DOHH2 (cell line): Measurements from ENCODE around the gene CNTN2.

Experiments
- H3F3A ChIP-seq: fragments of 200-600 bp; sonication (generic), shearing (Covaris generic); 2 replicates; pipeline ENCODE4 v1.6.0; 2016; ENCODE audit warnings: antibody characterized with exemption, mild to moderate bottlenecking; ENCODE audit not compliant: control insufficient read depth, insufficient read depth
- H3K27ac ChIP-seq: fragments of 200-600 bp; sonication (generic); 2 replicates; pipeline ENCODE4 v1.5.1; 2014; ENCODE audit warnings: low read depth, mild to moderate bottlenecking, low read length, moderate library complexity
- H3K27me3 ChIP-seq: fragments of 200-600 bp; sonication (generic); 2 replicates; pipeline ENCODE4 v1.6.1; 2014; ENCODE audit warnings: mild to moderate bottlenecking, low read length, mixed read lengths; ENCODE audit not compliant: control insufficient read depth
- H3K36me3 ChIP-seq: fragments of 200-600 bp; sonication (generic); 2 replicates; pipeline ENCODE4 v1.6.1; 2014; ENCODE audit warnings: mild to moderate bottlenecking, low read length, moderate library complexity, mixed read lengths; ENCODE audit not compliant: control insufficient read depth
- H3K4me1 ChIP-seq: fragments of 200-600 bp; sonication (generic); 2 replicates; pipeline ENCODE4 v1.6.1; 2014; ENCODE audit warnings: mild to moderate bottlenecking, low read length, mixed read lengths; ENCODE audit not compliant: control insufficient read depth
- H3K4me2 ChIP-seq: fragments of 200-600 bp; sonication (generic); 2 replicates; pipeline ENCODE4 v1.6.0; 2014; ENCODE audit warnings: mild to moderate bottlenecking, low read length, moderate library complexity
- H3K4me3 ChIP-seq: fragments of 200-600 bp; sonication (generic); 2 replicates; pipeline ENCODE4 v1.5.1; 2014; ENCODE audit warnings: mild to moderate bottlenecking, low read length, mixed read lengths
- H3K79me2 ChIP-seq: fragments of 200-600 bp; sonication (generic); 2 replicates; pipeline ENCODE4 v1.6.1; 2014; ENCODE audit warnings: mild to moderate bottlenecking, low read length, mixed read lengths; ENCODE audit not compliant: control insufficient read depth
- H3K9me2 ChIP-seq: fragments of 200-600 bp; sonication (generic); replicated peaks from 2 replicates; pipeline ENCODE4 v1.6.1; 2014; ENCODE audit warnings: mild to moderate bottlenecking, low read length, mixed read lengths; ENCODE audit not compliant: control insufficient read depth
- H3K9me3 ChIP-seq: fragments of 200-600 bp; sonication (generic); 2 replicates; pipeline ENCODE4 v1.6.1; 2014; ENCODE audit warnings: antibody characterized with exemption, low read length, mixed read lengths; ENCODE audit not compliant: control insufficient read depth, insufficient read depth
- H4K20me1 ChIP-seq: fragments of 200-600 bp; sonication (generic); 2 replicates; pipeline ENCODE4 v1.6.0; 2014; ENCODE audit warnings: low read depth, mild to moderate bottlenecking, antibody characterized with exemption, low read length, moderate library complexity; ENCODE audit not compliant: control insufficient read depth, insufficient read depth
- EZH2phosphoT487 ChIP-seq: fragments of 200-600 bp; sonication (generic); IDR thresholded peaks from 2 replicates; pipeline ENCODE4 v1.6.1; 2017; ENCODE audit warnings: borderline replicate concordance, mild to moderate bottlenecking, antibody characterized with exemption, low read length, moderate library complexity, mixed read lengths
- TF ChIP-seq, protein P1 (sequence below): fragments of 200-600 bp; sonication (generic); IDR thresholded peaks from one replicate; pipeline ENCODE4 v1.5.1; 2014; ENCODE audit warnings: antibody characterized with exemption, mild to moderate bottlenecking, low read depth, low read length; ENCODE audit not compliant: poor library complexity, severe bottlenecking

Gene CNTN2

DNA sequence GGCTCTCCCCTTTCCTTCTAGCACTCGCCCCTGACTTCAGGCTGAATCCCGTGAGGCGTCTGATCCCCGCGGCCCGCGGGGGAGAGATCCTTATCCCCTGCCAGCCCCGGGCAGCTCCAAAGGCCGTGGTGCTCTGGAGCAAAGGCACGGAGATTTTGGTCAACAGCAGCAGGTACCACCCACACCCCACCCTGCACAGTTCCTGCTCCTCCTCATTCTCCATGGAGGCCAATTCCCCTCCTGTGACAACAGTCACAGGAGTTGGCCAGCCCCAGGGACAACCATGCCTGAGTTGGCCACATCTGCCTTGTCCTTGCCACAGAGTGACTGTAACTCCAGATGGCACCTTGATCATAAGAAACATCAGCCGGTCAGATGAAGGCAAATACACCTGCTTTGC lies 21.3 kb downstream of the CNTN2 start:
- H3K9me3 ChIP-seq: no peaks in the 10 kb centered on the region
- H3K4me2 ChIP-seq: no peak overlapping the region
- H3K4me3 ChIP-seq: no peak overlapping the region
- H3K27ac ChIP-seq: no peak overlapping the region
- no peaks in the 10 kb centered on the region for H3F3A ChIP-seq
- H3K36me3 ChIP-seq: no peaks in the 10 kb centered on the region
- no peaks in the 10 kb centered on the region for H4K20me1 ChIP-seq
- no peaks in the 10 kb centered on the region for H3K27me3 ChIP-seq
- no peaks in the 10 kb centered on the region for H3K79me2 ChIP-seq
- TF ChIP-seq EZH2phosphoT487: no peak
- TF ChIP-seq, protein P1, sequence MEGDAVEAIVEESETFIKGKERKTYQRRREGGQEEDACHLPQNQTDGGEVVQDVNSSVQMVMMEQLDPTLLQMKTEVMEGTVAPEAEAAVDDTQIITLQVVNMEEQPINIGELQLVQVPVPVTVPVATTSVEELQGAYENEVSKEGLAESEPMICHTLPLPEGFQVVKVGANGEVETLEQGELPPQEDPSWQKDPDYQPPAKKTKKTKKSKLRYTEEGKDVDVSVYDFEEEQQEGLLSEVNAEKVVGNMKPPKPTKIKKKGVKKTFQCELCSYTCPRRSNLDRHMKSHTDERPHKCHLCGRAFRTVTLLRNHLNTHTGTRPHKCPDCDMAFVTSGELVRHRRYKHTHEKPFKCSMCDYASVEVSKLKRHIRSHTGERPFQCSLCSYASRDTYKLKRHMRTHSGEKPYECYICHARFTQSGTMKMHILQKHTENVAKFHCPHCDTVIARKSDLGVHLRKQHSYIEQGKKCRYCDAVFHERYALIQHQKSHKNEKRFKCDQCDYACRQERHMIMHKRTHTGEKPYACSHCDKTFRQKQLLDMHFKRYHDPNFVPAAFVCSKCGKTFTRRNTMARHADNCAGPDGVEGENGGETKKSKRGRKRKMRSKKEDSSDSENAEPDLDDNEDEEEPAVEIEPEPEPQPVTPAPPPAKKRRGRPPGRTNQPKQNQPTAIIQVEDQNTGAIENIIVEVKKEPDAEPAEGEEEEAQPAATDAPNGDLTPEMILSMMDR: no peak
- no peaks in the 10 kb centered on the region for H3K4me1 ChIP-seq
- H3K9me2 ChIP-seq: no peaks in the 10 kb centered on the region

DNA sequence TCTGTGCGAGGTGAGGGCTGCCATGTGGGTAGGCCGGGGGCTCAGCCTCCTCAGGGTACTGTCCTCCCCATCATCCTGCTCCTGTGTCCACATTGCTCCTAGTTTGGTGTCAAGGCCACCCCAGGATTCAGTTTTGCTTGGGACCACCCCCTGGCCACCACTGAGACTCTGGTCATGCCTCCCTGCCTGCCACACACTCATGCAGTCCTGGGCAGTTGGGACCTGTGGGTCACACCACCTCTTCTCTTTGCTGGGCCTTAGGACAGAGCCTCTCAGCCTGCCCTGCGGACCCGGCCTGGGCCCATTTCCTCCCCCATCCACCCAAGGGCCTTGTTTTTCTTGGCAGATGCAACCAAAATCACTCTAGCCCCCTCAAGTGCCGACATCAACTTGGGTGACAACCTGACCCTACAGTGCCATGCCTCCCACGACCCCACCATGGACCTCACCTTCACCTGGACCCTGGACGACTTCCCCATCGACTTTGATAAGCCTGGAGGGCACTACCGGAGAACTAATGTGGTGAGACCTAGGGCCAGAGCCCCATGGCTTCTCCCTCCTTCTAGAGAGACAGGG lies 21.8 kb downstream of the CNTN2 start:
- no peaks in the 10 kb centered on the region for H3K9me3 ChIP-seq
- no peak for TF ChIP-seq EZH2phosphoT487
- TF ChIP-seq, protein P1: no peak
- no peaks in the 10 kb centered on the region for H3K36me3 ChIP-seq
- no peaks in the 10 kb centered on the region for H3K9me2 ChIP-seq
- H3K27ac ChIP-seq: no peak overlapping the region
- no peaks in the 10 kb centered on the region for H4K20me1 ChIP-seq
- H3K4me3 ChIP-seq: no peak overlapping the region
- H3K4me1 ChIP-seq: no peaks in the 10 kb centered on the region
- H3K79me2 ChIP-seq: no peaks in the 10 kb centered on the region
- no peaks in the 10 kb centered on the region for H3F3A ChIP-seq
- no peaks in the 10 kb centered on the region for H3K27me3 ChIP-seq
- no peak overlapping the region for H3K4me2 ChIP-seq

- no peaks in the 10 kb centered on the region for H4K20me1 ChIP-seq
- H3K4me2 ChIP-seq: no peak overlapping the region
- H3K36me3 ChIP-seq: no peaks in the 10 kb centered on the region
- TF ChIP-seq, protein P1: no peak
- TF ChIP-seq EZH2phosphoT487: no peak
- no peak overlapping the region for H3K27ac ChIP-seq
- H3K79me2 ChIP-seq: no peaks in the 10 kb centered on the region
- no peaks in the 10 kb centered on the region for H3K4me1 ChIP-seq
- H3F3A ChIP-seq: no peaks in the 10 kb centered on the region
- H3K27me3 ChIP-seq: no peaks in the 10 kb centered on the region
- H3K9me2 ChIP-seq: no peaks in the 10 kb centered on the region
- no peak overlapping the region for H3K4me3 ChIP-seq
- no peaks in the 10 kb centered on the region for H3K9me3 ChIP-seq
These were observed 22.7 kb downstream of the CNTN2 start for GRCh38 chr1:205065666-205066065.
